Measurements from ENCODE around the gene LMLN.

LMLN gene

DNA sequence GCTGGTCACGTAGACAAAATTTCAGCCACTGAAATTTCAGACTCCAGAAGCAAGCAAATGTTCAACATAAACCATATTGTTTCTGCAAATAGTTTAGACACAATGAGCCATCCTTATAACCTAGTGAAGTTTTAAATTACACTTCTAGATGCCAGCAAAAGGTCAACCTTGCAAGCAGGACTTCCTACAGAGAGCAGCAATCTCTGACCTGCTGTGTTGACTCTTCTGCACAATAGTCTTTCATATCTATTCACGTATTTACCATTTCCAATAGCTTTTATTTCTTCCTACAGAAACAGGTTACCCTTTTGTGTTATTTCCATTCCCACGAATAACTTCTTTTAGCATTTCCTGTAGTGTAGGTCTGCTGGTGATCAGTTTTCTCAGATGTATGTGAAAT, 10.6 kb downstream of the LMLN start:
- Mint-ChIP-seq H3K4me3 (no peak overlapping the region), H3K27me3 (no peaks in the 10 kb centered on the region), H3K9me3 (ENCODE audit: low read depth) (no peaks in the 10 kb centered on the region), H3K36me3 (peaks cover 16% of the 10 kb centered on the region), H3K4me1 (ENCODE audit: low read depth) (peaks cover 3% of the 10 kb centered on the region), H3K27ac (no peak overlapping the region)

DNA sequence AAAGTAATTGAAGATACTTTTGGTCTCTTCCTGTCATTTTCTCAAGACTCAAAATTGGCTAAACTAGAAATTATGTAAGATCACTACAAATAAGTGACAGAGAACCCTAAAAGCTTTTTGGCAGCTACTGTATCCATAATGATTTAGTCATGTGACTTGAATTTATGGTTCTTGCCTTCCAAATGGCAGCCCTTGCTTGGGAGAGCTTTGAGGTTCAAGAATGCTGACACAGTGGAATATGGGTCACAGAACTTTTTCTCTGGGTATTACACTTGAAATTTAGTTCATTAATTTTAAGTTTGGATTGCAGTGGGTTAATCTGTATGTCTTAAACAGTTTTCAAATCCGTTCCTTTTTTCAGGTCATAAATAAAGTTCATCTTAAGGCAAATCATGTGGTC, 14.0 kb downstream of the LMLN start:
- H3K4me1 Mint-ChIP-seq (ENCODE audit: low read depth), result peaks cover 3% of the 10 kb centered on the region
- peaks cover 13% of the 10 kb centered on the region for H3K36me3 Mint-ChIP-seq
- H3K9me3 Mint-ChIP-seq (ENCODE audit: low read depth), result no peaks in the 10 kb centered on the region
- no peak overlapping the region for H3K27ac Mint-ChIP-seq
- H3K4me3 Mint-ChIP-seq, result no peak overlapping the region
- no peaks in the 10 kb centered on the region for H3K27me3 Mint-ChIP-seq

DNA sequence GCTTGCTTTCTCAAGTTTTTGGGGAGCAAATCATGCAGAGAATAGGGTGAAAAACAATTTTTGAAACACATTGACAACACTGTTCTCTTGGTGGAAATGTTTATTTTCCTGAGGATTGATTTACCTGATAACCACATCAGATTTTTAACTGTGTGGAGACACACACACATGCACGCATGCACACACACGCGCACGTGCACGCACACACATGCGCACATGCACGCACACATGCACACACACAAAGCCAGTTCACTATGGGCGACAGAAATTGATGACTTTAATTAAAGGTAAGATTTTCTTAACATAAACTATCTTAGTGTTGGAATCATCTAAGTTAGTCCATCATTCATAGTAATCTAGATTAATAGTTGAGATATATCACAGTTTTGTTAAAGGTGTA, 15.3 kb downstream of the LMLN start:
- Mint-ChIP-seq H3K4me1 (ENCODE audit: low read depth) (peaks cover 5% of the 10 kb centered on the region), H3K27ac (no peak overlapping the region), H3K27me3 (no peaks in the 10 kb centered on the region), H3K9me3 (ENCODE audit: low read depth) (no peaks in the 10 kb centered on the region), H3K4me3 (no peak overlapping the region), H3K36me3 (peaks cover 15% of the 10 kb centered on the region)

DNA sequence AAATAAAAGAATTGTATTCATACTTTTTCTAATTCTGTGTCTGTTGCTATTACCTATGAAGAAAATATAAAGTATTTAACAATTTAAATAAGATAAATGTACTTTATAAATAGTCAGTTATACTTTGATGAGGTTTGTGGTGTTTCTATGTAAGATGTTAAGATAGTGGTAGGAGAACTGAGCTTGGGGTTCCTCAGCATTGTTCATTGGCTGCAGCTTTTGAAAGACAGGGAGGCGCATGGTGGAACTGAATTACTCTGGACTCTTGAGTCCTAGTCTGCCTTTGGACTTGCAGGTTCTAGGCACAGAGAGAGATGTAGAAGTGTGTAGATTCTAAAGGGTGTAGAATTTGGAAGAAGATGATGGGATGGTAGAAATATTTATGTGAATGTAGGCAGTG, 23.1 kb downstream of the LMLN start:
- Mint-ChIP-seq H3K27ac (no peak overlapping the region), H3K36me3 (peaks cover 8% of the 10 kb centered on the region), H3K4me1 (ENCODE audit: low read depth) (peaks cover 20% of the 10 kb centered on the region), H3K4me3 (no peak overlapping the region), H3K9me3 (ENCODE audit: low read depth) (no peaks in the 10 kb centered on the region), H3K27me3 (no peaks in the 10 kb centered on the region)

DNA sequence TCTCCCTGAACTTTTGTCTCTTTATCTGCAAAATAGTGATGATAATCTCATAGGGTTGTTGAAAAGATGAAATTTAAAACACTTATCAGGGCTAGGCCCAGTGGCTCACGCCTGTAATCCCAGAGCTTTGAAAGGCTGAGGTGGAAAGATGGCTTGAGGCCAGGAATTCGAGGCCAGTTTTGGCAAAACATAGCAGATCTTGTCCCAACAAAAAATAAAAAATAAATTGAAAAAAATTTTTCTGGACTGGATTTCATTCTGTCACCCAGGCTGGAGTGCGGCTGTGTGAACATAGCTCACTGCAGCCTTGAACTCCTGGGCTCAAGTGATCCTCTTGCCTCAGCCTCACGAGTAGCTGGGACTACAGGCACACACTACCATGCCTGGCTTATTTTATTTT, 29.6 kb downstream of the LMLN start:
- H3K4me3 Mint-ChIP-seq, result no peak overlapping the region
- no peak overlapping the region for H3K27ac Mint-ChIP-seq
- H3K9me3 Mint-ChIP-seq (ENCODE audit: low read depth), result no peaks in the 10 kb centered on the region
- H3K27me3 Mint-ChIP-seq, result no peaks in the 10 kb centered on the region
- H3K4me1 Mint-ChIP-seq (ENCODE audit: low read depth), result no peaks in the 10 kb centered on the region
- peaks cover 24% of the 10 kb centered on the region for H3K36me3 Mint-ChIP-seq

DNA sequence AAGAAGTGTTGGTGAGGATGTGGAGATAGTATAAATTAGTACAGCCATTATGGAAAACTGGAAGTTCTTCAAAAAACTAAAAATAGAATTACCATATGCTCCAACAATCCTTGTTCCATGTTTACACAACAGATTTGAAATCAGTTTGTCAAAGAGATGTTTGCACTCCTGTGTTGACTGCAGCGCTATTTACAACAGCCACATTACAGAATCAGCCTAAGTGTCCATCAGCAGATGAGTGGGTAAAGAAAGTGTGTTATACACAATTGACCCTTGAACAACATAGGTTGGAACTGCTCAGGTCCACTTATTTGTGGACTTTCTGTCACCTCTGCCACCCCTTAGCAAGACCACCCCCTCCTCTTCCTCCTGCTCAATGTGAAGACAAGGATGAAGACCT, 34.7 kb downstream of the LMLN start:
- Mint-ChIP-seq H3K27ac (no peak overlapping the region), H3K9me3 (ENCODE audit: low read depth) (no peaks in the 10 kb centered on the region), H3K4me3 (no peak overlapping the region), H3K4me1 (ENCODE audit: low read depth) (no peaks in the 10 kb centered on the region), H3K36me3 (peaks cover 20% of the 10 kb centered on the region), H3K27me3 (no peaks in the 10 kb centered on the region)

DNA sequence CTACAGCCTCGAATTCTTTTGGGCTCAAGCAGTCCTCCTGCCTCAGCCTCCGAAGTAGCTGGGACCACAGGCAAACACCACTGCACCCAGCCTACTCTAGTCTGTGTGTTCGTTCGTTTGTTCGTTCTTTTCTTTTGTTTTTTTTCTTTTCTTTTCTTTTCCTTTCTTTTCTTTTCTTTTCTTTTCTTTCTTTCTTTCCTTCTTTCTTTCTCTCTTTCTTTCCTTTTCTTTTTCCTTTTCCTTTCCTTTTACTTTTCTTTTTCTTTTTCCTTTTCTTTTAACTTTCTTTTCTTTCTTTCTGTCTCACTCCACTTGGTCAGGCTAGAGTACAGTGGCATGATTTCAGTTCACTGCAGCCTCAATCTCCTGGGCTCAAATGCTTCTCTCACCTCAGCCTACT, 36.8 kb downstream of the LMLN start:
- Mint-ChIP-seq H3K9me3 (ENCODE audit: low read depth) (no peaks in the 10 kb centered on the region), H3K27ac (no peak overlapping the region), H3K27me3 (no peaks in the 10 kb centered on the region), H3K4me1 (ENCODE audit: low read depth) (no peaks in the 10 kb centered on the region), H3K4me3 (no peak overlapping the region), H3K36me3 (peaks cover 16% of the 10 kb centered on the region)

DNA sequence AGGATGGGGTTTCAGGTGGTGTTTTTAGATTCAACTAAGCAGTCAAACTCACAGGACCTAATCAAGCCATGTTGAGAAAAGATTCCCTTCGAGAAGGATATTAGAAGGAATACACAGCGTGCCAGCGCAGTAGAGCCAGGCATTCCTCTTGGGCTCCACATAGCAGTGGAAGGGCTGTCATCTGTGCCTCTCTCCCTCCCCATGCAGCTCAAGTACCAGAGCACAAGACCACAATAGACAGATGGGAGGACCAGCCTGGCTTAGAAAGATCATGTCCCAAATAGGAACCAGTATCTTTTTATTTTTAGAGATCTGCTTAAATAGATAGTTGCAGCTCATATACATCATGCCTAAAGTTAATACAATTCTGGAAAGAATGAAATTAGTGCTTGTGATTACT, 37.9 kb downstream of the LMLN start:
- no peaks in the 10 kb centered on the region for H3K27me3 Mint-ChIP-seq
- no peaks in the 10 kb centered on the region for H3K9me3 Mint-ChIP-seq (ENCODE audit: low read depth)
- peaks cover 8% of the 10 kb centered on the region for H3K36me3 Mint-ChIP-seq
- no peak overlapping the region for H3K4me3 Mint-ChIP-seq
- no peaks in the 10 kb centered on the region for H3K4me1 Mint-ChIP-seq (ENCODE audit: low read depth)
- no peak overlapping the region for H3K27ac Mint-ChIP-seq

DNA sequence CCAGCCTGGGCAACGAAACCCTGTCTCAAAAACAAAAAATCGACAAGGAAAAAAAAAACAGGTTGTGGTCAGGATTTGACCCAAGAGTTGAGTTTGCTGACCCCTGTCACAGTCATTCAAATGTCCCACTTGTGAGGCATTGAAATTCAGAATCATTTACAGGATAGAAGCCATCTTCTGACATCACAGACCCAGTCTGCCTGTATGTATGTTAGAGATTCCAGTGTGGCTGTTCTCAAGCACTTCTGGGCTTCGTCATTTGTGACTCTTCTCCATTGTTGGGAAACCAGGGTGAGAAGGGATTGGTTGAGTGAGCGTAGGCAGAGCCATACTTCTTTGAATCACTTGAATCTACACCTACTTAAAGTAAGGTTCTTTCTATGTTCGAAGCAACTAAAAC, 57.1 kb downstream of the LMLN start:
- no peaks in the 10 kb centered on the region for H3K9me3 Mint-ChIP-seq (ENCODE audit: low read depth)
- peaks cover 8% of the 10 kb centered on the region for H3K36me3 Mint-ChIP-seq
- H3K4me3 Mint-ChIP-seq, result no peak overlapping the region
- no peaks in the 10 kb centered on the region for H3K27me3 Mint-ChIP-seq
- no peaks in the 10 kb centered on the region for H3K4me1 Mint-ChIP-seq (ENCODE audit: low read depth)
- H3K27ac Mint-ChIP-seq, result no peak overlapping the region

DNA sequence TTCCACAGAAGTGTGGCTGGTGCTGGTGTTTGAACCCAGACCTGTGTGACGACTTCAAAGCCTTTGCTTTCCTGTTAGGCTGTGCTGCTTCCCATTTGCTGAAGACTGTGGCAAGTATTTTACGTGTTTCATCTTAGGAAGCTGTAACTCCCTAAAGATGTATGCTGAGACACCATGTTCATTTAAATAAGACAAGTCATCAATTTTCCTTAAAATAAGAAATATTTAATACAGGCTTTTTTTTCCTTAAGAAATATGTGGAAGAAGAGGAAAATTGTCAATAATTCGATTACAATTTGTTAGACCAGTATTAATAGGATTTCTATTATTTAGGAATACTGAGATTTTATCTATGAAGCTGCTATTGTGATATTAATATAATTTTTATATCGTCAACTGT, 58.4 kb downstream of the LMLN start:
- Mint-ChIP-seq H3K4me1 (ENCODE audit: low read depth) (no peaks in the 10 kb centered on the region), H3K9me3 (ENCODE audit: low read depth) (no peaks in the 10 kb centered on the region), H3K27ac (no peak overlapping the region), H3K27me3 (no peaks in the 10 kb centered on the region), H3K4me3 (no peak overlapping the region), H3K36me3 (peaks cover 8% of the 10 kb centered on the region)

DNA sequence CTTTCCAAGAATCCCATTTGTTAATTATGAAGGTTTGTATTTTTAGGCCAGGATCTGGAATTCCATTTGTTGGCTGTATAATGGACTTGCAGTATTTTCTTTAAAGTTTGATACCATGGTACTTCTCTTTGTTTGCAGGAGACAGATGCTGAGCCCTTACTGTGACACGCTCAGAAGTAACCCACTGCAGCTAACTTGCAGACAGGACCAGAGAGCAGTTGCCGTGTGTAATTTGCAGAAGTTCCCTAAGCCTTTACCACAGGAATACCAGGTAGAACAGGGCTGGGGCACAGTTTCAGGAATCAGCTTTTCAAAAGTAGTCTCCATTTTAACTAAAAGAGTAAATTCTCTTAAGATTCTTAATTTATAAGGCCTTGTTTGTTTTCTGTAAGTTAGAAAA, 59.1 kb downstream of the LMLN start:
- no peaks in the 10 kb centered on the region for H3K4me1 Mint-ChIP-seq (ENCODE audit: low read depth)
- H3K27ac Mint-ChIP-seq, result no peak overlapping the region
- no peaks in the 10 kb centered on the region for H3K9me3 Mint-ChIP-seq (ENCODE audit: low read depth)
- no peak overlapping the region for H3K4me3 Mint-ChIP-seq
- peaks cover 8% of the 10 kb centered on the region for H3K36me3 Mint-ChIP-seq
- H3K27me3 Mint-ChIP-seq, result no peaks in the 10 kb centered on the region

DNA sequence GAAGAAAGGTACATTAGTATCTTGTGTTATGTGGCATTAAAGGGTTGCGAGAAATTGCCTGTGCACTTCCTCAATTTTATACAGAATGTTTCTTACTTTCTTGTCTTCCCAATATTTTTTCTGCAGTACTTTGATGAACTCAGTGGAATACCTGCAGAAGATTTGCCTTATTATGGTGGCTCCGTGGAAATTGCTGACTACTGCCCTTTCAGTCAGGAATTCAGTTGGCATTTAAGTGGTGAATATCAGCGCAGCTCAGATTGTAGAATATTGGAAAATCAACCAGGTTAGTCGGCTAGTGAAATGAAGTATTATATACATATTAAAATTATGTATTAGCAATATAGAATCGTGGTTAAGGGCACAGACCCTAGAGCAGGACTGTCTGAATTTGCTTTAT, 61.3 kb downstream of the LMLN start:
- no peaks in the 10 kb centered on the region for H3K4me1 Mint-ChIP-seq (ENCODE audit: low read depth)
- H3K36me3 Mint-ChIP-seq, result peaks cover 10% of the 10 kb centered on the region
- no peak overlapping the region for H3K4me3 Mint-ChIP-seq
- H3K27me3 Mint-ChIP-seq, result no peaks in the 10 kb centered on the region
- no peaks in the 10 kb centered on the region for H3K9me3 Mint-ChIP-seq (ENCODE audit: low read depth)
- H3K27ac Mint-ChIP-seq, result no peak overlapping the region

DNA sequence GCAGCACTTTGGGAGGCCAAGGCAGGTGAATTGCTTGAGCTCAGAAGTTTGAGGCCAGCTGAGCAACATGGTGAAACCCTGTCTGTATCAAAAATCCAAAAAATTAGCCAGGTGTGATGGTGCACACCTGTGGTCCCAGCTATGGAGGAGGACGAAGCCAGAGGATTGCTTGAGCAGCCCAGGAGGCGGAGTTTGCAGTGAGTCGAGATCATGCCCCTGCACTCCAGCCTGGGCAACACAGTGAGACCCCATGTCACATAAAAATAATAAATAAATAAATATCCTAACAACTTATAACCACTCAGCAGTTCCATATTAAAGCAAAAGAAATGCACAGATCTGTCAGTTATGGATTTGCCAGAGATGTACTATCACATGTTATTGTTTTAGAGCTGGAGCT, 62.6 kb downstream of the LMLN start:
- peaks cover 11% of the 10 kb centered on the region for H3K36me3 Mint-ChIP-seq
- H3K4me3 Mint-ChIP-seq, result no peak overlapping the region
- no peak overlapping the region for H3K27ac Mint-ChIP-seq
- no peaks in the 10 kb centered on the region for H3K27me3 Mint-ChIP-seq
- H3K4me1 Mint-ChIP-seq (ENCODE audit: low read depth), result no peaks in the 10 kb centered on the region
- H3K9me3 Mint-ChIP-seq (ENCODE audit: low read depth), result no peaks in the 10 kb centered on the region

DNA sequence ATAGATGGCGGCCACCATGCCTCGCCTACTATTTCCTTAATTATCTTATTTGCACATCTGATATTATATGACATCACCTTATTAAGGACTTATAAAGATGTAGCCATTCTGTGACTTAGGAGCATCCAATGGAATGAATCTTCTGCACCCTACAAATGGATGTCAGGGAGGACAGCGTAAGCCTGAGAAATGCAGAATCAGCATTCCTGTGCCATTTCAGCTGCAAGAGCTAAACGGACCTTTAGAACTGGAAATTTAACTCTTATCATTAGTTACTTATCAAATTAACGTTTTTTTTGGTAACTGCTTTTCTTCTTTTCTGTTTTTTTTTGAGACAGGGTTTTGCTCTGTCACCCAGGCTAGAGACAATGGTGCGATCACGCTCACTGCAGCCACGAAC, 65.6 kb downstream of the LMLN start:
- peaks cover 14% of the 10 kb centered on the region for H3K36me3 Mint-ChIP-seq
- H3K27ac Mint-ChIP-seq, result no peak overlapping the region

DNA sequence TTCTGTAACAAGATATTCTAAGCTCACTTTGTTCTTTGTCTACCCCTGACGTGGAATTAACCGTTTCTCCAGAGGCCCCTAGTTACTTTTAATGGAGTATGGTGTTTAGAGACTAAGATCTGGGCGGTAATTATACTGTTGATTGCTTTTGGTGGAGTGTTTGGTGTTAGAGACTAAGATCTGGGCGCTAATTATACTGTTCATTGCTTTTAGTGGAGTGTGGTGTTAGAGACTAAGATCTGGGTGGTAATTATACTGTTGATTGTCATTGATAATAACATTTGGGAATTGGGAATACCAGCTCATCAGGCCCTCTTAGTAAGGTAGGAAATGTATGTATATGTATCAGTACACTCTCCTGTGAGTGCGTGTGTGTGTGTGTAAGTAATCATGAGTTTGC, 66.6 kb downstream of the LMLN start:
- no peak overlapping the region for H3K27ac Mint-ChIP-seq
- no peaks in the 10 kb centered on the region for H3K4me1 Mint-ChIP-seq (ENCODE audit: low read depth)
- no peaks in the 10 kb centered on the region for H3K9me3 Mint-ChIP-seq (ENCODE audit: low read depth)
- H3K4me3 Mint-ChIP-seq, result no peak overlapping the region
- no peaks in the 10 kb centered on the region for H3K27me3 Mint-ChIP-seq
- H3K36me3 Mint-ChIP-seq, result peaks cover 17% of the 10 kb centered on the region

More for the DNA sequence above, 65.6 kb downstream of the LMLN start:
- Mint-ChIP-seq H3K9me3 (ENCODE audit: low read depth) (no peaks in the 10 kb centered on the region), H3K27me3 (no peaks in the 10 kb centered on the region), H3K4me3 (no peak overlapping the region), H3K4me1 (ENCODE audit: low read depth) (no peaks in the 10 kb centered on the region)

DNA sequence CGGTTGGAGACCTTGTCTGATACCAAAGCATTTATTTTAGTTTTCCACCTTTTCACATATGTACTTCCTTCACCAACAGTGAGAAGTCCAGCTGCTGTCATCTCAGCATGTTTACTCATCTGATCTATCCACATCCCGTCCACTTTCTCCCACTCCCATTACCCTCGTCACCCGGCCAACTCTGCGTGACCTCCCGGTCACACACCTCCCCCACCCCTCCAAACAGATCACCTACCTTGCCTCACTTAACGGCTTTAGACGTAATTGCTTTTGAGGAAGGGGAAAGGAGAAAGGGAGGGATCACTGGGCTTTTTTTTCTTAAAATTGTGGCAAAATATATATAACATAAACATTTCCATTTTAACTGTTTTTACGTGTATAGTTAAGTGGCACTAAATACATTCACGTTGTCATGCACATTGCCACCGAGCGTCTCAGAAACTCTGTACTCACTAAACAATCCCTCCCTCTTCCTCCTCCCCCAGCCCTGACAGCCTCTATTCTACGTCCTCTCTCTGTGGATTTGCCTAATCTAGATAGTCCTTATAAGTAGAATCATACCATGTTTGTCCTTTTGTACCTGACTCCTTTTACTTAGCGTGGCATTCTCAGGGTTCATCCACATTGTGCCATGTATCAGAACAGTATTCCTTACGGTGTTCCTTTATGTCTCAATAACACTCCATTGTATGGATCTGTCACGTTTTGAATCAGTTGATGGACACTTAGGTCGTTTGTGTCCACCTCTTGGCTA, 67.2 kb downstream of the LMLN start:
- no peaks in the 10 kb centered on the region for H3K9me3 Mint-ChIP-seq (ENCODE audit: low read depth)
- peaks cover 14% of the 10 kb centered on the region for H3K36me3 Mint-ChIP-seq
- H3K27me3 Mint-ChIP-seq, result no peaks in the 10 kb centered on the region
- H3K27ac Mint-ChIP-seq, result no peak overlapping the region
- H3K4me1 Mint-ChIP-seq (ENCODE audit: low read depth), result no peaks in the 10 kb centered on the region
- H3K4me3 Mint-ChIP-seq, result no peak overlapping the region
